ENCODE data around the gene ANLN.

DNA sequence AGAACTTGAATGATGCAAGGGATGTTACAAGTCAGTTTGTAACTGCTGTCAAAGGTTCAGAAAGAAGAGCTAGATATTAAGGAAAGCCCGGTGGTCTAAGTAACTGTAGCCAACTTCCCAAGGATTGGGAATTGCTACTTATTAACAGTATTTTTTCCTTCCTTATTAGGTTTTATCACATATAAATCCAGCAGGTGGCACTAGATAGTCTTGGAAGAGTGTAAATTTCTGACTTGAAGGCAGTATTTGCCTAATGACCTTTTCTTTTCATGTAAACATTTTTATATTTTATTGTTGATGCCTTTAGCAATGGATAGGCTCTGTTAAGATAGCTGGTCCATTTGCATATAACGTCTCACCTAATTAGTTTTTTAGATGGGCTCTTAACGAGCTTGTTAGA is 51.2 kb downstream of the ANLN start:
- TF ChIP-seq POLR2AphosphoS5 (IDR thresholded peaks at IDR 0.05; ENCODE audit: low read depth, low read length) (no peak), POLR2A (IDR thresholded peaks at IDR 0.05; ENCODE audit: low read depth, low read length) (no peak)
